ENCODE results near the gene IL31.
A peak's percentile ranks its signal among the peaks of the same experiment; 100 is the strongest.
"Not testable (repeated sequence)": the region's sequence is repeated elsewhere in the genome, so short reads cannot be mapped to it uniquely, and the experiment has no call there.

The IL31 gene

GRCh38 chr12:122192441-122192840, 18.4 kb upstream of the IL31 start:
- DNase-seq, result no peak

DNA sequence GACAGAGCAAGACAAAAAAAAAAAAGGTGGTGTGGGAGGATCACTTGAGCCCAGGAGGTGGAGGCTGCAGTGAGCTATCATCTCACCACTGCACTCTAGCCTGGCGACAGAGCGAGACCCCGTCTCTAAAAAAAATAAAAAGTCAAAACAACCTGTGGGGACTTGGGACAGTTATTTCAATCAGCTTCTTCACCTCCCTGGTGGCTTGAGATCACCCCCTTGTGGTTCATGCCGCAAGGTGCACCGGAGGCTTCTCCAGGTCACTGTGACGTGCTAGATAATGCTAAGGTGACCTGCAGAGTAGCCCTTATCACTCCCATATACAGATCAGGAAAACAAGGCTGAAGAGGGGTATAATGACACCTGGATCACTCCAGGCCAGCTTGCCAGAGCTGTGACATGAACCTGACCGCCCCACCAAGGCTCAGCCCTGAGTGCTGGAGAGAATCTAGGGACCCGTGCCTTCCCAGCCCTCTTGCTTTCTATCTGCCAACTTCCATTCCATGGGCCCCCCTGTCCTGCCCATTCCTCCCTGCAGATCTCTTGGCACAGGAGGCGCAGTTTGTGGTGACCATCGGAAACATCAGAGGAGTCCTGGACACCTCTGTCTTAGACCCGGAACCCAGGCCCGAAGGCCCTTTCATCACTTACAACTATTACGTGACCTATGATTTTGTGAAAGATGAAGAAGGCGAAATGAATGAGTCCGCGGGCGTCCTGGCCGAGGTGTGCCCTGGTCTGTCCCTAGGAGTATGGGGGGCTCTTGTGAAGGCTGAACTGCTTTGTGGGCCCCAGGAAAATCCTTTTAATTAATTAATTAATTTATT, 17.0 kb upstream of the IL31 start:
- DNase-seq, result peak in 10 of 51 donors; percentile 2 to 43 (median 7)

DNA sequence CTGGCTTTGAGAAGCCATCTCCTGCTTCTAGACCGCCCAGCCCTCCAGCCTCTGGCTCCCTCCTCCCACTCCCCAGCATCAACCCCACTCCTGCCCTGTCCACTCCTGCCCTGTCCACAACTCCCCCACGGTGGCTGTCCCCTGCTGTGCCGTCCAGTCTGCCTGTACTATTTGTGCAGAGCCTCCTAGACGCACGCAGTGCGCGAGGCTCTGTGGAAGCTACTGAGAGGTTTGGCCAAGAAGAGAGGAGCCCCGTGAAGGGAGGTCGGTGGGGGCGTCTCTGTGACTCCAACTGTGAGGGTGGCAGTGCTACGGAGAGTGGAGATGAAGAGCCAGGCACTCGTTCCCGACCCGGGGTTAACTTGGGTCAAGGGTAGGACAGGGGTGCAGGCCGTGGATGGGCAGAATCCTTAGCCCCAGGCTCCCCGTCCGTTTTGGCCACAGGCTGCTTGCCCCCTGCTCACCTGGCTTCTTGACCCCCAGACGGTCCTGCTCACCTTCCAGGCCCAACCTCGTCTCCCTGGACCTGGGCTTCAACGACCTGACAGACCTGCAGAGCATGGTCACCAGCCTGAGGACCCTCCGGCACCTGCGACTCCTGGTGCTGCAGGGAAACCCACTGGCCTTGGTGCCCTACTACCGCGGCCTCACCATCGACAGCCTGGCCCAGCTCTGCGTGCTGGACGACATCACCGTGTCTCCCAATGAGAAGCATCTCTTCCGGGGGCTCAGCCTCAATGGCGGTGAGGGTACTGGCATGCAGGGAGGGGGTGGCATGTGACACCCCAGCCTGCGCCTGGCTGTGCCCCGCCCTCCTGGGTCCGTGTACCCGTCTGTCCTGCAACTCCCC, 15.8 kb upstream of the IL31 start:
- no peak for DNase-seq

DNA sequence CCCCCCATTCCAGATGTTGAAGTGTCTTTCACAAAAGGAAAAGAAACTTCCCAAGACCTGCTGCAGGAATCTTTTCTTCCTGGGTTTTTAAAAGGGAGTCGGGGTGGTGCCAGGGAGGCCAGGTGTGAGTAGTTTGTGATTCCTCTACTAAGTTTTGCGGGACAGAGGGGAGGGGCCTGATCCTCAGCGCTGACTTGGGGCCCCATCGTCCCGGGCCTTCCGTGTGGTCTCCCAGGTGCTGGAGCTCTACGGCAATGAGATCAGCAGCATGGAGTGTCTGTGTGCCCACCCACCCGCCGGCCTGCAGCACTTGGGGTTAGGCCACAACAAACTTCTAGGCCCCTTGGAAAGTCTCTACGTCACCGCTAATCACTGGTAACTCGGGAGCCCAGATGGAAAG, 13.4 kb upstream of the IL31 start:
- no peak for DNase-seq

GRCh38 chr12:122185494-122186082, 11.6 kb upstream of the IL31 start:
- no peak for DNase-seq

DNA sequence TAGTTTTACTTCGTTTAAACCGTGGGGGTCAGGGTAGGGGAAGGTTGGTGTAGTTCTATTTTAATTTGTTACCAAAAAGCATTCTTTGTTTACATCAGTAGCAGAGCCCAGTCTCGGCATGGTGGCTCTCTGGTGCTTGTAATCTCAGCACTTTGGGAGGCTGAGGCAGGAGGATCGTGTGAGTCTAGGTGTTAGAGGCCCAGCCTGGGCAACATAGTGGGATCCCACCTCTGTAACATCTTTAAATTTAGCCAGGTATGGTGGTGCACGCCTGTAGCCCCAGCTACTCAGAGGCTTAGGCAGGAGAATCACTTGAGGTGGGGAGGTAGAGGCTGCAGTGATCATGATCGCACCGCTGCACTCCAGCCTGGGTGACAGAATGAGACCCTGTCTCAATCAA, 11.1 kb upstream of the IL31 start:
- DNase-seq, result no peak

- DNase-seq, result no peak
These were observed 10.5 kb upstream of the IL31 start for GRCh38 chr12:122184517-122184916.

DNA sequence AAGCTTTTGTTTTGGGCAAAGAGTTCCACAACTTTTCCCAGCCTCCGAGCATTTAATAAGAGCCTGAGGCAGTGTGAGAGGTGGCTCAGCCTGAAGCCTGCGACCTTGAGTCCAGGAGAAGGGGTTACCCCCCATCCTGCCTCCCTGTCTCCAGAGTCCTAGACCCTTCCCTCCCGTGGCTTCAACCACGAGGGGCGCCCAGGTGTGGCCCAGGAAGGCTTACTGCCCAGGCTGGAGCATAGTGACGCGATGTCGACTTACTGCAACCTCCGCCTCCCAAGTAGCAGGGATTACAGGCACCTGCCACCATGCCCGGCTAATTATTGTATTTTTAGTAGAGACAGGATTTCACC, 9.5 kb upstream of the IL31 start:
- no peak for DNase-seq

DNA sequence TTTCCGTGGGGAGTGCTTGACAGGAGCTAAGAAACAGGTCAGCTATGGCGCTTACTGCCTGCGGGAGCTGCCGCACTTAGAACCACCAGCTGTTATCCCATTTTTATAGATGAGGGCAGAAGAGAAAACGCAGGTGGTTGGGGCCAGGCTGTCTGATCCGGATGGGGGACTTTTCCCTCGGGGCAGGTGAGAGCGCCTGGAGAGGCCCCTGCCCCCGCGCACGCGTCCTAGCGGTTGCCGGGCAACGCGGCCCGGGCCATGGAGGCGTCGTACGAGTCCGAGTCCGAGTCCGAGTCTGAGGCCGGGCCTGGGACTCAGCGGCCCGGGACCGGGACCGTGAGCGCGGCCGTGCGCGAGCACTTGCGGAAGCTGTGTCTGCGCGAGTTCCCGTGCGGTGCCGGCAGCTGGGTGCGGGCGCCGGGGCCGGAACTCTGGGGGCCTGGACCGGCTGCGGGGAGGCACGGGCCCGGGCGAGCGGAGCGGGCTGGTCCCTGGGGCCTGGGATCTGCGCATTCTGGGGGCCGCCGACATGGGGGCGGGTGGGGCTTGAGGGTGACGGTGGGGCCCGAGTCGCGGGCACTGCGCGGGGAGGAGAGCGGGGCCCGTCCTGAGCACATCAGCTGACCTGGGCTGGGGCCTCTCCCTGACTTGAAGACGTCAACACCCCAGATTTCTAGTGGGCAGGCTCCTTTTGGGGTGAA, 9.0 kb upstream of the IL31 start, which contains the start of gene LRRC43:
Gene LRRC43, plus strand, starts transcription at position 237 of the 701 bp plus-strand sequence. Its CDS starts 22 bp downstream, at position 259.
- DNase-seq, result peak in 21 of 51 donors; percentile 7 to 61 (median 21)

DNA sequence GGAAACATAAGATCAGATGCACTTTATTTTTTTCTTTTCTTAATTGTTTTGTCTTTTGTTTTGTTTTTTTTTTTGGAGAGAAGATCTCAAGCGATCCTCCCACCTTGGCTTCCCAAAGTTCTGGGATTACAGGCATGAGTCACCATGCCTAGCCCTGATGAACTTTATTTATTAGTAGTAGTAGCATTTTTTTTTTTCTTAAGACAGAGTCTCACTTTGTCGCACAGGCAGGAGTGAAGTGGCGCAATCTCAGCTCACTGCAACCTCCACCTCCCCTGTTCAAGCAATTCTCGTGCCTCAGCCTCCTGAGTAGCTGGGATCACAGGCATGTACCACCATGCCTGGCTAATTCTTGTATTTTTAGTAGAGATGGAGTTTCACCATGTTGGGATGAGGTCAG, 2.5 kb upstream of the IL31 start:
- not testable (repeated sequence) for DNase-seq

DNA sequence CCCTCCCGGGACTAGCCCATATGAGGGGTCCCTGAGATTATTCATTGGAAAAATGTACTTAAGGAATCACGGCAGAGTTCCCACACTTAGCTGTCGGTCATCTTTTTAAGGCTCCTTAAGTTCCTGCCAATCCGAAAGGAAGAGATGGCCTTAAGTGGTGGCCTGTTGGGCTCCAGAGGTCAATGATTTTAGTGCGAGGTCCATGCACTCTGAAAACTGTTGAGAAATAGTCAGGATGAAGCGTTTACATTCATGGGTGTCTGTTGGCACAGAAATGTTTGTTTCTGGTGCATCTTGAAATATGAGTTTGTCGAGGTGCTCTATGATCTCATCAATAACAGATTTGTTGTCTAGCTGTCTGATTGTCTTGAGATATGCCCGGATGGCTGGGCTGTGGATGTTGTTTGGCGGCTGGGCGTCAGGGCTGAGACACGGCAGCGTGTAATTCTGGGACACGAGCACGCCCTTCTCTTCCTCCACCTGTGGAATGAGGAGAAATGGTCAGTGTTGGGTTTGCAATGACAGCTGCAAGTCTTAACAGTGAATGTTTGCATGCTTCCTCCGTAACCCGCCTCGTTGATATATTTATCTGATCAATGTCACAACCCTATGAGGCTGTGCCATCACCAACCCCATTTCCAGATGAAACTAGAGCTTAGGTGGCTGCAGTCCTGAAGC, 1.6 kb downstream of the IL31 start:
- DNase-seq, result no peak

DNA sequence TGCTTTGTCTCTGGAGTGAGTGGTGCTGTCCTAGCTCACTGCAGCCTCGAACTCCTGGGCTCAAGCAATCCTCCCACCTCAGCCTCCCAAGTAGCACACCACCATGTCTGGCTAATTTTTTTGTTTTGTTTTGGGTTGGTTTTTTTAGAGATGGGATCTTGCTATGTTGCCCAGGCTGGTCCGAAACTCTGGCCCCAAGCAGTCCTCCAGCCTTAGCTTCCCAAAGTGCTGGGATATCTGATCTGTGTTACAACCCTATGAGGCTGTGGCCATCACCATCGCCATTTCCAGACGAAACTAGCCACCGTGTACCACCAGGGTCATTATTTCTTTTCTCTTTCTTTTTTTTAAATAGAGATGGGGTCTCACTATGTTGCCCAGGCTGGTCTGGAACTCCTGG, 2.6 kb downstream of the IL31 start:
- DNase-seq, result no peak

- no peak for DNase-seq
These were observed 5.5 kb downstream of the IL31 start for GRCh38 chr12:122168492-122168891.

GRCh38 chr12:122167356-122167925, 6.6 kb downstream of the IL31 start:
- DNase-seq, result no peak

DNA sequence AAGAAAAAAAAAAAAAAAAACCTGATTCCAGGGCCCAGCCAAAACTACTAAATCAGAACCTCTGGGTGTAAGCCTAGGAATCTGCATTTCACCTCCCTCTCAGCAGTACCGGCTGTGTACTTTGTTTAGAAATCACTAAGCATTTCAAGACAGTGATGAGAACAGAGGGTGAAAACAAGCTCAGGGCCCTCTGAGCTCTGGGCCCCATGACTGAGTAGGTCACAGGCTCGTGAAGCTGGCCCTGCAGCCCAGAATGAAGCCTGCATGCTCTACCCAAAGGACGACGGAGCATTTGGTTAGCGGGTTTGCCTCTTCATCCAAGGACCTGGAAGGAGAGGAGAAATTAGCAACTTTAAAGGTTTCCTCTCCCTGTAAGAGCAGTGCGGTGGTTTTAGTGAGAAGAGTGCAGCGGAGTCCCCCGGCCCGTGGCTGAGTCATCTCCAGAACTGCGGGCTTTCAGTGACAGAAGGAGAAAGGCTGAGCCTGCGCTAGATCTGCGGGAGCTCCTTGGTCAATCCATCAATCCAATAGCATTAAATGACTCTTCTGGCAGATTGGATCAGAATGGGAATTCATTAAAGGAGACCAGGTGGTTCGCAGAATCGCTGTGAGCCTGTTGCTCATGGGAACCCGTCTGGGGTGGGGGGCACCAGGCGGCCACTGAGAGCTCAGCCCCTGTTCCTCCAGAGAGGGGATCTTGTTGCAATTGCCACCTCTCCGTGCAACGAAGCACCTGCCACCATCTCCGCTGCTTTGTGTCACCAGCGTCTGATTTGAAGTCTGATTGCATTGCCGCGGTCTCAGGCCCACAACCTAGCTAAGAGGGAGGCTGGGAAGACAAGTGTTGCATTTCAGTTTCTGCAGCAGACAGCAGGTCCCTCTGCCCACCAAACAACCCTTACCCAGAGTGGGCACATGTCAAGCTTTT, 7.3 kb downstream of the IL31 start:
- no peak for DNase-seq

DNA sequence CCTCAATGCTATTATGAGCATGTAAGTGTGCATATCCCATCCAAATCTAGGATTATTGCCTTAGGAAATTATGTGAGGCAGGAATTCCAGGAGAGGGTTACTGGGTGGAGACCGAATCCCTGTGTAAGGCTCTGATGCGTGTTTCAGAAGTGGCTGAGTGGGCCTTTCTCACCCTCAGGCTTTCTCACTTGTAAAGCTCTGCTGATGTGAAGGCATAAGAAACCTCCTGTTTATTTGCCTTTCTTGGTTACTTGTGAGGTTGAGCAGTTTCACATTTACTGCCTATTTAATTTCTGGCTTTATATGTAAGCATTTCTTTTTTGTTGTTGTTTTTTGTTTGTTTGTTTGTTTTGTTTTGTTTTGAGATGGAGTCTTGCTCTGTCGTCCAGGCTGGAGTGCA, 11.0 kb downstream of the IL31 start:
- DNase-seq, result no peak

GRCh38 chr12:122161682-122162081, 12.3 kb downstream of the IL31 start:
- no peak for DNase-seq

DNA sequence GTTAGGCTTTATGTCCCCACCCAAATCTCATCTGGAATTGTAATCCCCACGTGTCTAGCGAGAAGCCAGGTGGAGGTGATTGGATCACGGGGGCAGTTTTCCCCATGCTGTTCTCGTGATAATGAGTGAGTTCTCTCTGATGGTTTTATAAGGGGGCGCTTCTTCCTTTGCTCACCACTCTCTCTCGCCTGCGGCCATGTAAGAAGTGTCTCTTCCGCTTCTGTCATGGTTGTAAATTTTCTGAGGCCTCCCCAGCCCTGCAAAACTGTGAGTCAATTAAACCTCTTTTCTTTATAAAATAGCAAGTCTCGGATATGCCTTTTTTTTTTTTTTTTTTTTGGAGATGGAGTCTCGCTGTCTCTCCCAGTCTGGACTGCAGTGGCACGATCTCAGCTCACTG, 13.3 kb downstream of the IL31 start:
- DNase-seq, result no peak

DNA sequence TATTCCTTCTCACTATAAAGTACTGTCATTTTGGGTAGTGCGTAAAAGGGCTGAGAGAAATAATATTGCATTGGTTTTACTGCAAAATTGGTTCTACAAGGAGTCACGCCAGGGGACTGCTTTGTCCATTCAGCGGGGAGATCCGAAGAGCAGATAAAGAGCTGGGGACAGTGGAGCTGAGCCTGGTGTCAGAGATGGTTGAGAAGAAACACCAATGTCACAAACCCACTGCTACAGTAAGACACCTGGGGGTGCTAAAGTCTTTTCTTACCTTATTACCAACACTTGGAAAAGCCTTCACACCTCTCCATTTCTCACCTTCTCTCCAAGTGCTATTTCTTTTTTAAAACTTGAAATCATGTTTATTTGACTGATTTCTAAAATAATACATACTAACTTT, 14.1 kb downstream of the IL31 start:
- no peak for DNase-seq

Data from hypothalamus (tissue), 51 donors.